Skeletal muscle tissue (tissue), 4 donors: Measurements from ENCODE around the gene EFNA5. TPM values are rescaled to one million over a fixed set of nuclear protein-coding genes. Genes with fewer than 3 reads are reported as not detected.
A peak's percentile ranks its signal among the peaks of the same experiment; 100 is the strongest.

Experiments
- H3K27ac ChIP-seq: one replicate; pipeline ENCODE4 v1.7.0; 2013; ENCODE audit warnings: mild to moderate bottlenecking, low read depth, low read length, inconsistent platforms
- H3K27me3 ChIP-seq, 3 donors: one replicate each; pipeline ENCODE4 v1.7.0; 2013; ENCODE audit warnings: low read length in 3 of 3; ENCODE audit not compliant: control insufficient read depth in 3 of 3, insufficient read depth in 3 of 3
- H3K36me3 ChIP-seq, 3 donors: one replicate each; pipeline ENCODE4 v1.7.0; 2013; ENCODE audit warnings: low read length in 3 of 3; ENCODE audit not compliant: control insufficient read depth in 3 of 3, insufficient read depth in 3 of 3
- H3K4me1 ChIP-seq, 3 donors: one replicate each; pipeline ENCODE4 v1.7.0; 2013; ENCODE audit warnings: low read length in 3 of 3, mild to moderate bottlenecking in 3 of 3; ENCODE audit not compliant: control insufficient read depth in 3 of 3, insufficient read depth in 3 of 3
- H3K4me3 ChIP-seq, 3 donors: one replicate each; pipeline ENCODE4 v1.7.0; 2013; ENCODE audit warnings: low read length in 3 of 3
- H3K9ac ChIP-seq, 3 donors: one replicate each; pipeline ENCODE4 v1.7.0; 2013; ENCODE audit warnings: low read length in 3 of 3, mild to moderate bottlenecking in 3 of 3, moderate library complexity in 2 of 3, low read depth in 1 of 3
- H3K9me3 ChIP-seq, 3 donors: one replicate each; pipeline ENCODE4 v1.7.0; 2013; ENCODE audit warnings: low read length in 3 of 3; ENCODE audit not compliant: control insufficient read depth in 3 of 3
- total RNA-seq: library from RNA; depleted of rRNA; stranded (reverse); fragments of >200 nt; gene quantifications from one replicate; pipeline ENCODE4 v1.2.3, GENCODE V29; 2014
- donor health status: Osteomylitis.

Gene EFNA5
- total RNA-seq, 1 donor from 2014 or later = 8.4 TPM

- peak overlapping the region; percentile 40 for H3K27ac ChIP-seq
- peaks cover 11 to 32% (median 15%) of the 10 kb centered on the region in 3 donors for H3K27me3 ChIP-seq
- peak overlapping the region; percentile 71 to 83 (median 77) for H3K4me3 ChIP-seq
These were observed 2.8 kb upstream of the EFNA5 start for GRCh38 chr5:107673368-107674136.

GRCh38 chr5:107673039-107673367, 2.3 kb upstream of the EFNA5 start:
- Histone ChIP-seq H3K9me3 (no peaks in the 10 kb centered on the region), H3K27ac (peak overlapping the region; percentile 40), H3K9ac (peak overlapping the region in 2 of 3 donors; percentile 67 to 76), H3K4me3 (peak overlapping the region; percentile 71 to 83 (median 77)), H3K4me1 (peaks cover 21 to 33% (median 31%) of the 10 kb centered on the region in 3 donors), H3K27me3 (peaks cover 15 to 32% (median 15%) of the 10 kb centered on the region in 3 donors), H3K36me3 (no peaks in the 10 kb centered on the region)

More at GRCh38 chr5:107673368-107674136, 2.8 kb upstream of the EFNA5 start:
- Histone ChIP-seq H3K9me3 (no peaks in the 10 kb centered on the region), H3K4me1 (peaks cover 21 to 33% (median 31%) of the 10 kb centered on the region in 3 donors), H3K36me3 (no peaks in the 10 kb centered on the region), H3K9ac (peak overlapping the region; percentile 20 to 76 (median 67))

GRCh38 chr5:107672211-107673038, 1.7 kb upstream of the EFNA5 start:
- Histone ChIP-seq H3K27ac (peak overlapping the region; percentile 40), H3K27me3 (peaks cover 15 to 32% (median 15%) of the 10 kb centered on the region in 3 donors)

GRCh38 chr5:107671742-107672210, 1.0 kb upstream of the EFNA5 start:
- H3K27ac ChIP-seq = no peak overlapping the region
- no peaks in the 10 kb centered on the region for H3K36me3 ChIP-seq
- H3K9me3 ChIP-seq = no peaks in the 10 kb centered on the region
- H3K4me3 ChIP-seq = peak overlapping the region; percentile 71 to 83 (median 77)
- H3K9ac ChIP-seq = peak overlapping the region; percentile 43 to 78 (median 68)
- H3K27me3 ChIP-seq = peaks cover 15 to 32% (median 15%) of the 10 kb centered on the region in 3 donors
- peaks cover 21 to 33% (median 31%) of the 10 kb centered on the region in 3 donors for H3K4me1 ChIP-seq

More at GRCh38 chr5:107672211-107673038, 1.7 kb upstream of the EFNA5 start:
- Histone ChIP-seq H3K9ac (peak overlapping the region; percentile 43 to 78 (median 76)), H3K4me1 (peaks cover 21 to 33% (median 31%) of the 10 kb centered on the region in 3 donors), H3K36me3 (no peaks in the 10 kb centered on the region), H3K4me3 (peak overlapping the region; percentile 71 to 83 (median 77)), H3K9me3 (no peaks in the 10 kb centered on the region)

GRCh38 chr5:107670087-107670931, 428 bp downstream of the EFNA5 start:
- peaks cover 21 to 33% (median 31%) of the 10 kb centered on the region in 3 donors for H3K4me1 ChIP-seq
- H3K4me3 ChIP-seq = peak overlapping the region; percentile 60 to 83 (median 71)
- no peak overlapping the region for H3K27ac ChIP-seq
- no peaks in the 10 kb centered on the region for H3K36me3 ChIP-seq
- H3K9me3 ChIP-seq = no peaks in the 10 kb centered on the region
- peaks cover 15 to 32% (median 15%) of the 10 kb centered on the region in 3 donors for H3K27me3 ChIP-seq
- H3K9ac ChIP-seq = peak overlapping the region in 2 of 3 donors; percentile 33 to 56

GRCh38 chr5:107669096-107670031, 1.4 kb downstream of the EFNA5 start:
- Histone ChIP-seq H3K36me3 (no peaks in the 10 kb centered on the region), H3K9me3 (no peaks in the 10 kb centered on the region), H3K4me3 (peak overlapping the region; percentile 61 to 83 (median 68)), H3K4me1 (peaks cover 21 to 33% (median 31%) of the 10 kb centered on the region in 3 donors), H3K27me3 (peaks cover 15 to 32% (median 15%) of the 10 kb centered on the region in 3 donors), H3K9ac (peak overlapping the region; percentile 20 to 38 (median 25)), H3K27ac (no peak overlapping the region)

- peaks cover 19 to 30% (median 29%) of the 10 kb centered on the region in 3 donors for H3K4me1 ChIP-seq
- no peak overlapping the region for H3K4me3 ChIP-seq
- H3K27me3 ChIP-seq = peaks cover 15 to 32% (median 15%) of the 10 kb centered on the region in 3 donors
- no peak overlapping the region for H3K9ac ChIP-seq
- H3K36me3 ChIP-seq = no peaks in the 10 kb centered on the region
- H3K9me3 ChIP-seq = no peaks in the 10 kb centered on the region
- no peak overlapping the region for H3K27ac ChIP-seq
These were observed 2.3 kb downstream of the EFNA5 start for GRCh38 chr5:107668154-107669095.
